IPS DF 4.7 (cell line): ENCODE measurements around the gene ABCA3.
"Not testable (repeated sequence)": the region's sequence is repeated elsewhere in the genome, so short reads cannot be mapped to it uniquely, and the experiment has no call there.

Experiments used
- DNase-seq: peaks from one replicate; pipeline ENCODE4 v3.0.0-alpha.2; 2013; ENCODE audit warnings: low spot score; ENCODE audit errors: extremely low read depth

Gene ABCA3

GRCh38 chr16:2257726-2258125 lies 82.8 kb downstream of the ABCA3 start:
- no peak for DNase-seq

- no peak for DNase-seq
Observed at GRCh38 chr16:2256531-2257140, 83.9 kb downstream of the ABCA3 start.

- no peak for DNase-seq
Observed at GRCh38 chr16:2253293-2253692, 87.2 kb downstream of the ABCA3 start.

GRCh38 chr16:2252806-2253148 lies 87.8 kb downstream of the ABCA3 start:
- DNase-seq: no peak

- peak; percentile 69 for DNase-seq
Observed at GRCh38 chr16:2251296-2252111, 89.0 kb downstream of the ABCA3 start, which contains the start of gene ECI1. TSS of gene ECI1 (minus strand) at chr16:2251587. CDS start at chr16:2251566, 21 bp downstream.

GRCh38 chr16:2250652-2251295 lies 89.8 kb downstream of the ABCA3 start:
- no peak for DNase-seq

GRCh38 chr16:2246301-2246885 lies 94.1 kb downstream of the ABCA3 start:
- no peak for DNase-seq

- no peak for DNase-seq
Observed at GRCh38 chr16:2244926-2245795, 95.4 kb downstream of the ABCA3 start.

GRCh38 chr16:2244301-2244700 lies 96.2 kb downstream of the ABCA3 start:
- no peak for DNase-seq

- no peak for DNase-seq
Observed at GRCh38 chr16:2243781-2244180, 96.7 kb downstream of the ABCA3 start.

- DNase-seq: no peak
Observed at GRCh38 chr16:2243031-2243528, 97.4 kb downstream of the ABCA3 start.

- no peak for DNase-seq
Observed at GRCh38 chr16:2242598-2242997, 97.9 kb downstream of the ABCA3 start.

- DNase-seq: not testable (repeated sequence)
Observed at GRCh38 chr16:2240331-2240730, 100.2 kb downstream of the ABCA3 start.

- no peak for DNase-seq
Observed at GRCh38 chr16:2238838-2239675, 101.5 kb downstream of the ABCA3 start.

GRCh38 chr16:2238150-2238837 lies 102.2 kb downstream of the ABCA3 start:
- DNase-seq: no peak

GRCh38 chr16:2237493-2238149 lies 102.9 kb downstream of the ABCA3 start:
- no peak for DNase-seq

GRCh38 chr16:2237102-2237482 lies 103.4 kb downstream of the ABCA3 start:
- no peak for DNase-seq

- DNase-seq: no peak
Observed at GRCh38 chr16:2236337-2237101, 104.0 kb downstream of the ABCA3 start, which contains the start of gene DNASE1L2. TSS of gene DNASE1L2 (plus strand) at chr16:2236444. CDS start at chr16:2236817, 373 bp downstream.
